AG09319 (cell line): Measurements from ENCODE around the gene MT1H.

Experiments used
- DNase-seq: peaks from one replicate; pipeline ENCODE4 v3.0.0-alpha.2; 2010; ENCODE audit warnings: low read depth; ENCODE audit errors: extremely low read depth
- TF ChIP-seq, protein P1 (sequence below): IDR thresholded peaks from 2 replicates; pipeline ENCODE4 v1.5.1; 2011; ENCODE audit warnings: low read depth, mild to moderate bottlenecking, inconsistent platforms, low read length, moderate library complexity

Gene MT1H

GRCh38 chr16:56686758-56687157, 17.1 kb downstream of the MT1H start:
- TF ChIP-seq, protein P1, sequence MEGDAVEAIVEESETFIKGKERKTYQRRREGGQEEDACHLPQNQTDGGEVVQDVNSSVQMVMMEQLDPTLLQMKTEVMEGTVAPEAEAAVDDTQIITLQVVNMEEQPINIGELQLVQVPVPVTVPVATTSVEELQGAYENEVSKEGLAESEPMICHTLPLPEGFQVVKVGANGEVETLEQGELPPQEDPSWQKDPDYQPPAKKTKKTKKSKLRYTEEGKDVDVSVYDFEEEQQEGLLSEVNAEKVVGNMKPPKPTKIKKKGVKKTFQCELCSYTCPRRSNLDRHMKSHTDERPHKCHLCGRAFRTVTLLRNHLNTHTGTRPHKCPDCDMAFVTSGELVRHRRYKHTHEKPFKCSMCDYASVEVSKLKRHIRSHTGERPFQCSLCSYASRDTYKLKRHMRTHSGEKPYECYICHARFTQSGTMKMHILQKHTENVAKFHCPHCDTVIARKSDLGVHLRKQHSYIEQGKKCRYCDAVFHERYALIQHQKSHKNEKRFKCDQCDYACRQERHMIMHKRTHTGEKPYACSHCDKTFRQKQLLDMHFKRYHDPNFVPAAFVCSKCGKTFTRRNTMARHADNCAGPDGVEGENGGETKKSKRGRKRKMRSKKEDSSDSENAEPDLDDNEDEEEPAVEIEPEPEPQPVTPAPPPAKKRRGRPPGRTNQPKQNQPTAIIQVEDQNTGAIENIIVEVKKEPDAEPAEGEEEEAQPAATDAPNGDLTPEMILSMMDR, result no peak
- no peak for DNase-seq

DNA sequence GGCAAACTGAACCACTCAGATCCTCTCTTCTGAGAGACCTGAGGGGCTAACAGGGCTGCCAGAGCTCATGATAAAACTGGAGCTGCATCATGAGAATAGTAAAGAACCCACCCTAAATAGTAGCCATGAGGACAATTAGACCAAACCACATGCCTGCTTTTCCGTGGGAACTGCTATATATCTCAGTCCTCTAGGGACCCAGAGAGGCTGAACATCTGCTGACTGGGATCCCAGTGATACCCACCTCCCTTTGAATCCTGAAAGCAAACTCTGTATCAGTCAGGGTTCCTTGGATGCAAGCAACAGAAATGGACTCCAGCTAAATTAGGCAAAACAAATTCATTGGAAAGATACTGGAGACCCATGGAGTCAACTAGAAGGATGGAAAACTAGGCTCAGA, 19.1 kb downstream of the MT1H start:
- TF ChIP-seq, protein P1, result no peak

DNA sequence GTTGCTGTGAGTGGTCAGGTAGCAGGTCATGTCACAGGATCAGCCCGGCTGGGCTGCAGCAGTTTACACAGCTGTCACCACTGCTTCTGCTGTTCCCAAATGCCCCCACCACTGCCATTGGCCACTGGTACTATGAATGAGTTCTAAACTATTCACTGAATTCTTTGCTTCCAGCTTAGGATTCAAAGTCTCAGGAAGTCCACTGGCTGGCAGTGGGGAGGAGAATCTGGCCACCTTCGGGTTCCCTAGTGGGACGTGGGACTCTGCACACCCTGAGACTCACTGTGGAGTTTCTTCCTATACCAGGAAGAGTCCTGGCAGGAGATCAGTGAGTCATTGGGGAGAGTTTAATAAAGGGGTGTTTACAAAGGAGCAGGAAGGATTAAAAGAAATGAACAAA, 19.6 kb downstream of the MT1H start:
- no peak for DNase-seq
- TF ChIP-seq, protein P1, result no peak

More for the DNA sequence above, 19.1 kb downstream of the MT1H start:
- no peak for DNase-seq

- TF ChIP-seq, protein P1, result no peak
- DNase-seq, result no peak
Measured at GRCh38 chr16:56690420-56691122, 21.0 kb downstream of the MT1H start.

GRCh38 chr16:56691885-56692284, 22.3 kb downstream of the MT1H start:
- no peak for DNase-seq
- TF ChIP-seq, protein P1, result no peak

- TF ChIP-seq, protein P1, result no peak
- no peak for DNase-seq
Measured at GRCh38 chr16:56695246-56695645, 25.6 kb downstream of the MT1H start.

GRCh38 chr16:56697456-56698155, 28.0 kb downstream of the MT1H start:
- TF ChIP-seq, protein P1, result no peak
- DNase-seq, result no peak
